Measurements from ENCODE around the gene HOXA7.

The HOXA7 gene

GRCh38 chr7:27116031-27116961 lies 40.2 kb downstream of the HOXA7 start:
- DNase-seq = no peak

- no peak for DNase-seq
Observed at GRCh38 chr7:27115221-27116026, 41.1 kb downstream of the HOXA7 start.

DNA sequence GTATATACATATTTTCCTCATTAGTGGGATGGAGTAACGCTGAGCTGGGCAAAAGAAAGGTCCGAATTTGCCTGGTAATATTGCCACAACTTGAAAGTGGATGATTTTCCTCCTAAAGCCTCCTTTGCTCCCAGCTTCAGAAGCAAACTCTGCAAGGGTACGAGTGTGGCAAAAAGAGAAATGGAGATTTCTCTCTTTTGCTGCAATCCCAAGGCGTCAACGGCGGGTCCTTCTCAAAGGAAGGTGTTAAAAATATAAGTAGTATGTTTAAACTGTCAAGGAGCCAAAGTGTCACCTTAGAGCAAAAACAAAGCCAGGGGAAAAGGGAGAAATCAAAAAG lies 41.6 kb downstream of the HOXA7 start:
- DNase-seq = no peak

DNA sequence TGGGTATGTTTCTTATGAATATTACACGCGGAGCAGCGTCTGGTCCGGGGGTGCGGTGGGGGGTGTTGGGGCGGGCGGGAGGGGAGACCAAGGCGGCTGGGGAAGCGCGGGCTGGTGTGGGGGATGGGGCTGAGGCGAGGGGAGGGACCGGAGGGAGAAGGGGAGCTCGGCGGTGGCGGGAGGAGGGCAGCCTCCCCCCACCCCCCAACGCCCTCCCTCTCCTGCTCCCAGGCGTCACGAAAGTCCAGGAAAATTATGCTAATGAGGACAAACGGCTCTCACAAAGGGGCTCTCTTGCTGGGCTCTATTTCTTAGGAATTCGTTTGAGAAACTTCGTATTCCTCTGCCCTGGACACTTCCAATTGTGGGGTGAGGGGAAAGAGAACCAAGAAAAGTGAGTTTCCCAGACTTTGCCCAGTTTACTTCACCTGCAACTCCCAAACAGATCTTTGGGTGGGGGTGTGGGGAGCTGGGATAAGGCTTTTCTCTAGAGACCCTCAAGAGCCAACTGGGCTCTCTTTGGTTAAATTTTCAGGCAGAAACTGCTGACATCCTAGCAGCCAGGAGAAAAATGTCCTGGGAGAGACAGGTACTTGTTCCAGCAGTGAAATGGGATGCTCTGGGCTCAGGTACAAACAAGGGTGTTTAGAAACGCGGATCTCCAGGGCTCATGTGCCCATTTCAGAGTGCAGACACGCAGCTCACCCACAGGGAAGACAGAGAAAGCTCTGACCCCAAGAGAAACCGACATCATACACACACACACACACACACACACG lies 42.3 kb downstream of the HOXA7 start:
- DNase-seq = no peak

GRCh38 chr7:27112955-27113949 lies 43.2 kb downstream of the HOXA7 start:
- DNase-seq = no peak

- DNase-seq = no peak
Observed at GRCh38 chr7:27112361-27112760, 44.1 kb downstream of the HOXA7 start.

DNA sequence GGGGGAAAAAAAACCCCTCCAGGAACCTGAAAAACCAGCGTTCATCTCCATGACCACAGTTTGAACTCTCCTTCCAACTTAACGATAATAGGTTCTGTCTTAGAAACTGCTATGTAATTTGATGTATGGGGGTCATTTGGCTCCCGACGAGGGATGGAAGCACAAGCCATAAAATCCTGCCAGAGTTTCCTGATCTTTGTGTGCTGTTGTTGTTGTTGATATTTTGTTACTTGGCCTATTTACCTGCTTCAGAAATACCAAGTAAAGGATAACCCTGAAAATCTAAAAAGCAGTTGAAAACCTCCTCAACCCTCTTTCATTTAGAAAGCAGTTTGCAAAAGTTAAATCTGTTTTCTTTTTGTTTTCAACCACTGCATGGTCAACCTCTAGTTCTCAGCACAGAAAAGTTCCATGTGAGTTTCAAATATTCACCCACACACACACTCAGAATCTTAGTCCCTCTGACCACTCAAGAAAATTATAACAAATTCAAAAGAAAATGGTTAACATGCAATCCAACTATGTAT lies 44.7 kb downstream of the HOXA7 start:
- no peak for DNase-seq

- no peak for DNase-seq
Observed at GRCh38 chr7:27111042-27111750, 45.3 kb downstream of the HOXA7 start.

GRCh38 chr7:27110186-27111031 lies 46.1 kb downstream of the HOXA7 start:
- peak; percentile 38 for DNase-seq

- DNase-seq = no peak
Observed at GRCh38 chr7:27109466-27110185, 46.8 kb downstream of the HOXA7 start.

- DNase-seq = no peak
Observed at GRCh38 chr7:27108390-27109127, 47.9 kb downstream of the HOXA7 start.

DNA sequence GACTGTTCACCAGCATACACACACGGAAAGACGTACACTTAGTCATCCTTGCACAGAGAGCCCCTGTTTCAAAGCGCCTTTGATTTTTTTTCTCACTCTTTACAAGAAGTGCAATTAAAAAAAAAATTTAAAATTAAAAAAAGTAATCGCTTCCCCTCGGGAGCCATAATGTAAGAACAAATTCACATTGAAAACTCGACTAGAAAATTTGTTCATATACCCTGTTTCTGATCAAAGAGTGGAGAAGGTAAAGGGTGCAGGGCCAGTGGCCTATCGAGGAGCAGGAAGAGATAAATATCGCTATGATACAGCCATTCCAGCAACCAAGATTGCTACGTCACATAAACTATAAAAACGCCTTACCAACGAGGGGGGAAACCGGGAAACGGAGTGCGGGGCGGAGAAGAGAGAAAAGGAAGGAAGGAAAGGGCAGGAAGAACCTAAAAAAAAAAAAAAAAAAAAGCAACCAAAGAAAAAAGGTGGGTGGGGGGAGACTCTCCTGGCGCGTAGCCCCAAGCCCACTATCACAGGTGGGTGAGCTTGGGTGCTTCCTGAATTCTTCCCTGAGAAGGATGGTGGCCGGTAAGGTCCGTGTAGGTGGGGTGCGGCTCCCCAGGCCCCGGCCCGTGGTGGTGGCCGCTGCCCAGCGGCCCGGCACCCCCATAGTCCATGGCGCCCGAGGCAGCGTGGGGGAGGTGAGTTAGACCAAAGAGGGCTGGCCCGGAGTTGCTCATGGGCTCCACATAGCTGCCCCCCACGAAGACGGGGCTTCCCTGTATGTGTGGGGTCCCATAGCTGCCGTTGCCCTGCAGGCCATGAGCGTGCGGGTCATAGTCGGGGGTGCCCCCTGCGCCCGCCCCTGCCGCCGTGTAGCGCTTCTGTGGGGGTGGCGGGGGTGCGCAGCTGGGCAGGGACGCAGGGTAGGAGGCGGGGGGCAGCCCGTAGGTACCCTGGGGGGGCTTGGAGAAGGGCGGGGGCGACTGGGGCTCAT lies 48.8 kb downstream of the HOXA7 start:
- DNase-seq = no peak

- no peak for DNase-seq
Observed at GRCh38 chr7:27106901-27107240, 49.6 kb downstream of the HOXA7 start.

DNA sequence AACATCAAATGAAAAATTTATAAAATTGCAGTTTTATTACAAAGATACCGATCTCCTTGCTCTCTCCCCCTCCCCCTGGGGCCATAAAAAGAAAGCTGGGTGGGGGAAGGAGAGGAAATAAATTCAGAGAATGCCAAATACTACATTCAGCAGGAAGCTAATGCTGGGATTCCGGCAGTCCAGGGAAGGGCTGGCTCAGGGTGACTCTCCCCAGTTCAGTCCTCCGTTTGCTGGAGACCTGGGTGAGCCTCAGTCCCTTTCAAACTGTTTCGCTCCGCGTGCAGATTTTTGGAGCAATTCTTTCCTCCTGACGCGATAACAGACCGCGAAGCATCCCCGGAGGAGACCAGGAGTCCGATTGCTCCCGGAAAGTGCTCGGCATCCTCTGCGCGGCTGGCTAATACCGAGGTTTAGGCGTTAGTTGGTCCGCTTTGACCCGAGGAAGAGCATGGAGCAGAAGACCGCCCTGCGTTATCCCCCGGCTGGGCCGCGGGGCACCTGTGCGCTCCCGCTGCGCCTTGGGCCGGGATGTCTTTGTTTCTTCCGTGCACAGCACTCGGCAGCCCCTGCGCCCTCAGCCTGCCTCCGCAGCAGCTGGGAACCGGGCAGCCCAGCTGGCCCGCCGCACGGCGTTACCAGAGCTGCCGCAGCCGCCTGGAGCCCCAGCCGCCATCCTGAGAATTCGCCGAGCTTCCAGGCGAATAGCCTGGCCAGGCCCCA lies 50.1 kb downstream of the HOXA7 start:
- DNase-seq = no peak

DNA sequence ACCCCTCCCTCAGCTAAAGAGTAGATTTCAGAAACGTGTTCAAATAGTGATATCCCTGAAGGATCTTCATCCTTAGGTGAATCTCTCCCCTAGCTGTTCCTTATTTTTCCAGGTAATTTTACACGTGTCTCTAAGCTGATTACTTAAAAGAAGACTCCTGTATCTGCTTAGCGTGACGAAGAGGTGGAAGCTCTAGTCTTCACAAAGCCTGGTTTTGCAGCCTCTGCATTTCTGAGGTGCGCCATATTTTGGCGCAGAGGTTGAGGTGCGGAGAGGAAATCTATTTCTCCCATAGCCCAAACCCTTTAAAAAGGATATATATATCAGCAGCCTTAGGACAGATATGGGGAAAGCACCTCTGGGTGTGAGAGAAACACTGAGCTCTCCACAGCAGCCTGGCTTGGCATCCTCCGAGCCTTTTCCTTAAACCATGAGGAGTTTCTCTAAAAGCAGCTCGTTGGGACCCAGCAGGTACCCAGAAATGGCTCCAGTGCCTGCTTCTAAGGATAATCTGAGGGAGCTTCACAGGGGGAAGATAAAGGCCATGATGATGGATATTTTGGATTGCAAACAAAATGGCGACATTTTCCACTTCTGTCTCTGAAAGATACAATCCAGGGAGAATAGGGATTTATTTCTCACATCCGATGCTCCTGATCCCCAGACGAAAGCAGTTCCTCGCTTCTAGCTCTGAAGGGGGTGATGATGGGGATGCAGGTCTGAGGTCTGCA lies 51.0 kb downstream of the HOXA7 start:
- no peak for DNase-seq
